K562 (cell line): ENCODE results near the gene CCDC141. TPM values are rescaled to one million over a fixed set of nuclear protein-coding genes. Genes with fewer than 3 reads are reported as not detected.

ENCODE experiments used
- ATAC-seq: fragments of 200-7000 bp; cut with Tn5 transposase; 3 replicates; pipeline ENCODE4 v1.9.1; 2020; ENCODE audit warnings: moderate library complexity
- BruUV-seq: library from RNA; stranded (reverse); fragments of 400-500 nt; replicated peaks from 2 replicates; lab custom pipeline; 2021; lab: Mats Ljungman, UMichigan
- CTCF ChIA-PET: fragments of 300-600 bp; formaldehyde crosslinking; extraction: SDS; loops from one replicate; lab custom pipeline; 2021; ENCODE audit warnings: low intra/inter-chr PET ratio; lab: Yijun Ruan, JAX
- POLR2A ChIA-PET: fragments of 300-600, 350-650 bp; sonication (Branson Sonifier 250); formaldehyde crosslinking; extraction: SDS; loops from one replicate; lab custom pipeline; 2021; ENCODE audit warnings: antibody characterized with exemption, inconsistent platforms; lab: Yijun Ruan, JAX
- DNase-seq, 4 experiments: peaks; one replicate each; pipeline versions ENCODE4 v3.0.0 to v3.0.0-alpha.2; 2011 to 2018; ENCODE audit warnings: low spot score in 3 of 4, mixed read lengths in 3 of 4; ENCODE audit errors: extremely low read depth in 1 of 4
- FAIRE-seq: peaks from 2 replicates; lab custom pipeline; 2011; peaks lifted over from hg19 to GRCh38; lab: Jason Lieb, UNC
- H2AFZ ChIP-seq: 2 replicates; pipeline ENCODE4 v1.6.0; 2011; ENCODE audit warnings: low read depth, low read length, control low read depth, inconsistent platforms
- H3K27ac ChIP-seq: fragments of 200-600 bp; 3 replicates; pipeline ENCODE4 v1.8.0; 2011; ENCODE audit warnings: low read depth, mild to moderate bottlenecking, control low read depth, inconsistent platforms, low read length, moderate library complexity, mixed read lengths; ENCODE audit errors: extremely low read depth
- H3K27me3 ChIP-seq, 2 experiments: fragments of 300-600 bp in 1 of 2; 2 replicates in 1 of 2; 3 replicates in 1 of 2; pipeline versions ENCODE4 v1.6.0 to v1.8.0; 2011; ENCODE audit warnings: inconsistent platforms in 2 of 2, low read length in 2 of 2, mild to moderate bottlenecking in 1 of 2, mixed read lengths in 1 of 2, moderate library complexity in 1 of 2; ENCODE audit not compliant: control insufficient read depth in 2 of 2, insufficient read depth in 2 of 2
- H3K36me3 ChIP-seq: fragments of 300-600 bp; 3 replicates; pipeline ENCODE4 v1.8.0; 2011; ENCODE audit warnings: mild to moderate bottlenecking, low read length, inconsistent platforms; ENCODE audit not compliant: control insufficient read depth, insufficient read depth
- H3K4me1 ChIP-seq, 2 experiments: fragments of 200-600 bp in 1 of 2; replicated peaks in 1 of 2; 2 replicates in 1 of 2; 3 replicates in 1 of 2; pipeline versions ENCODE4 v1.5.1 to v1.8.0; 2011; ENCODE audit warnings: inconsistent platforms in 2 of 2, low read length in 2 of 2, mild to moderate bottlenecking in 1 of 2, mixed read lengths in 1 of 2, moderate library complexity in 1 of 2; ENCODE audit not compliant: control insufficient read depth in 2 of 2, insufficient read depth in 2 of 2
- H3K4me2 ChIP-seq: 2 replicates; pipeline ENCODE4 v1.6.1; 2011; ENCODE audit warnings: low read length, control low read depth, inconsistent platforms, mixed read lengths; ENCODE audit not compliant: insufficient read depth
- H3K4me3 ChIP-seq: fragments of 200-600 bp; sonication (generic), shearing (Covaris generic); 2 replicates; pipeline ENCODE4 v1.5.1; 2016; ENCODE audit warnings: control low read depth, inconsistent platforms
- H3K79me2 ChIP-seq: fragments of 200-600 bp; 3 replicates; pipeline ENCODE4 v1.8.0; 2011; ENCODE audit warnings: low read length, inconsistent platforms; ENCODE audit not compliant: control insufficient read depth, insufficient read depth
- H3K9ac ChIP-seq, 2 experiments: 2 replicates each; pipeline versions ENCODE4 v1.6.0 to v1.6.1; 2011; ENCODE audit warnings: low read depth in 2 of 2, low read length in 2 of 2, control low read depth in 1 of 2, inconsistent platforms in 1 of 2, mild to moderate bottlenecking in 1 of 2, mixed read lengths in 1 of 2; ENCODE audit not compliant: insufficient read depth in 1 of 2
- H3K9me1 ChIP-seq: one replicate; pipeline ENCODE4 v1.6.0; 2011; ENCODE audit warnings: inconsistent platforms, mild to moderate bottlenecking, low read length, moderate library complexity; ENCODE audit not compliant: control insufficient read depth, insufficient read depth
- H3K9me3 ChIP-seq: replicated peaks from 2 replicates; pipeline ENCODE4 v1.5.1; 2011; ENCODE audit warnings: low read depth, low read length, inconsistent platforms; ENCODE audit not compliant: control insufficient read depth, insufficient read depth
- H4K20me1 ChIP-seq: replicated peaks from 2 replicates; pipeline ENCODE4 v1.6.1; 2011; ENCODE audit warnings: low read length, inconsistent platforms, mixed read lengths; ENCODE audit not compliant: control insufficient read depth, insufficient read depth
- BHLHE40 ChIP-seq: IDR thresholded peaks from 2 replicates; pipeline ENCODE4 v1.6.1; 2011; ENCODE audit warnings: low read length, improper control_type of control experiment
- DPF2 ChIP-seq: fragments of 450-650 bp; IDR thresholded peaks from 2 replicates; pipeline ENCODE4 v1.6.1; 2016
- EZH2 ChIP-seq: IDR thresholded peaks from 2 replicates; pipeline ENCODE4 v1.6.1; 2012; ENCODE audit warnings: low read depth, mild to moderate bottlenecking, inconsistent platforms, low read length, borderline replicate concordance
- MTF1 ChIP-seq: fragments of 250-450 bp; sonication (Bioruptor Pico); IDR thresholded peaks from 2 replicates; pipeline ENCODE4 v1.9.0; 2021; ENCODE audit warnings: moderate library complexity, mild to moderate bottlenecking, inconsistent platforms, borderline replicate concordance
- NCOA6 ChIP-seq: fragments of 450-650 bp; IDR thresholded peaks from 2 replicates; pipeline ENCODE4 v1.6.1; 2017; ENCODE audit warnings: mild to moderate bottlenecking
- PCBP2 ChIP-seq: fragments of 200-400 bp; formaldehyde crosslinking; IDR thresholded peaks from 2 replicates; pipeline ENCODE4 v1.6.1; 2018; ENCODE audit warnings: low read length, low read depth, mild to moderate bottlenecking, moderate library complexity; ENCODE audit not compliant: poor library complexity, severe bottlenecking
- POLR2AphosphoS5 ChIP-seq: IDR thresholded peaks from 2 replicates; pipeline ENCODE4 v1.6.1; 2011; ENCODE audit warnings: mild to moderate bottlenecking, low read depth, low read length, moderate library complexity; ENCODE audit not compliant: control insufficient read depth, insufficient read depth
- RCOR1 ChIP-seq, 2 experiments: IDR thresholded peaks; 2 replicates each; pipeline ENCODE4 v1.6.1; 2012; ENCODE audit warnings: low read depth in 2 of 2, low read length in 2 of 2, borderline replicate concordance in 1 of 2, improper control_type of control experiment in 1 of 2
- SPI1 ChIP-seq: IDR thresholded peaks from 2 replicates; pipeline ENCODE4 v1.6.1; 2011; ENCODE audit warnings: low read depth, low read length, control low read depth, borderline replicate concordance
- SREBF2 ChIP-seq: sonication (generic); formaldehyde crosslinking; IDR thresholded peaks from 2 replicates; pipeline ENCODE4 v1.4.0; 2020; ENCODE audit warnings: mild to moderate bottlenecking, missing genetic modification reagents
- TBL1XR1 ChIP-seq, 2 experiments: IDR thresholded peaks; 2 replicates each; pipeline ENCODE4 v1.6.1; 2012; ENCODE audit warnings: improper control_type of control experiment in 2 of 2, low read length in 2 of 2, mild to moderate bottlenecking in 1 of 2
- ZNF12 ChIP-seq: sonication (generic); formaldehyde crosslinking; IDR thresholded peaks from 2 replicates; pipeline ENCODE4 v1.4.0; 2020; ENCODE audit warnings: mild to moderate bottlenecking, missing genetic modification reagents
- ZNF282 ChIP-seq: sonication (generic); formaldehyde crosslinking; IDR thresholded peaks from 2 replicates; pipeline ENCODE4 v1.8.1; 2023; ENCODE audit warnings: missing genetic modification reagents
- ZNF445 ChIP-seq: fragments of 250-450 bp; sonication (Bioruptor Pico); IDR thresholded peaks from 2 replicates; pipeline ENCODE4 v1.4.0; 2020; ENCODE audit warnings: low read depth, mild to moderate bottlenecking, moderate library complexity
- ZNF75A ChIP-seq: fragments of 450-650 bp; formaldehyde crosslinking; IDR thresholded peaks from 2 replicates; pipeline ENCODE4 v1.4.0; 2020; ENCODE audit warnings: mild to moderate bottlenecking
- WGBS: fragments of 100-300 bp; shearing (Covaris generic); methylation state at CpG from one replicate; pipeline ENCODE4 v1.1.6; 2016; ENCODE audit warnings: low coverage, mixed read lengths; ENCODE audit not compliant: insufficient coverage; ENCODE audit errors: missing lambda C conversion rate; 5-methylcytosine and 5-hydroxymethylcytosine counted together
- in situ Hi-C: fragments of 300-500 bp; cut with MboI; formaldehyde crosslinking; loops from 4 replicates; pipeline ENCODE4 v1.15.0; 2018; ENCODE audit warnings: inconsistent platforms, mixed read lengths
- intact Hi-C: fragments of 100-400 bp; cut with micrococcal nuclease; formaldehyde crosslinking; loops from 2 replicates; pipeline ENCODE4 v1.14.2; 2022
- polyA plus RNA-seq, 8 experiments: library from polyadenylated mRNA; depleted of rRNA in 4 of 8; stranded (reverse) in 5 of 8; unstranded in 3 of 8; fragments of >200 nt; fragmentation: Nextera tagmentation in 2 of 8; fragmentation: Illumina TruSeq in 1 of 8; extraction: Ambion mirVana in 2 of 8; extraction: Trizol in 1 of 8; gene quantifications; 2 replicates each; pipeline versions ENCODE4 v1.2.1 to v1.2.3, GENCODE V29; 2011 to 2014; ENCODE audit warnings: inconsistent platforms in 1 of 8, missing spikeins in 1 of 8
- total RNA-seq, 7 experiments: library from RNA; depleted of rRNA in 6 of 7; stranded (reverse); fragments of >200 nt in 6 of 7; fragmentation: Illumina TruSeq in 2 of 7; extraction: Trizol in 2 of 7; gene quantifications; 2 replicates each; pipeline versions ENCODE4 v1.2.1 to v1.2.3, GENCODE V29; 2011 to 2021; ENCODE audit warnings: low replicate concordance in 1 of 7
- TF ChIP-seq, protein P1 (sequence below): fragments of 250-450 bp; sonication (Bioruptor Pico); IDR thresholded peaks from 2 replicates; pipeline ENCODE4 v1.4.0; 2020; ENCODE audit warnings: mild to moderate bottlenecking, moderate library complexity, borderline replicate concordance

Gene CCDC141
- total and polyA plus RNA-seq, 9 of the 15 experiments (the other 6 are each of a cell fraction or from before 2014, with no cell fraction given) = 0.09 TPM; not detected in 8

DNA sequence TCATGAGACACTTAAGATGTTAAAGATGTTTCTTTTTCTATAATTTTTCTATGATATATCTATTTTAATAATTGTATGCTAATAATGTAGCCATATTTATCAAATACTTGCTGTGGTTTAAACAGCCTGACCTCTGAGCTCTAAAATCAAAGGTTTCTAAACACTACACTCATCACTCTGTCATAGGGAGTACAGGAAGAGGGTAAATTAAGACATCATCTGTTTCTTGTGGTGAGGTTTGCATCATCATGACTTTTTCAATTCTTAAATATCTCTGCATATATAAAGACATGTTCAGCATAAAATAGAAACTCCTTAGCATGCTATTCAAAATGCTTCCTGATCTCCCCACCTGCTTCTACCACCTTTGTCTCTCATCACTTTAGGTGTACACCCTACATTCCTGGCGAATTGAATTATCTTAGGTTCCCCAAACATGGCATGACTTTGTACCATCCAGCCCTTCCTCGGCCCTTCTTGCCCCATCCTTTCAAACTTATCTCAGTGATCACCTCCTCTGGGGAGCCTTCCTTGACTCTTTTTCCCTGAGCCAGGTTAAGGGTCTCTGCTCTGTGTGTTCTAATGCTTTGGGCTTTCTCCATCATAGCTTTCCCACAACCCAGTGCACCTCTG, 137.4 kb downstream of the CCDC141 start (continued):
- TF ChIP-seq, protein P1, sequence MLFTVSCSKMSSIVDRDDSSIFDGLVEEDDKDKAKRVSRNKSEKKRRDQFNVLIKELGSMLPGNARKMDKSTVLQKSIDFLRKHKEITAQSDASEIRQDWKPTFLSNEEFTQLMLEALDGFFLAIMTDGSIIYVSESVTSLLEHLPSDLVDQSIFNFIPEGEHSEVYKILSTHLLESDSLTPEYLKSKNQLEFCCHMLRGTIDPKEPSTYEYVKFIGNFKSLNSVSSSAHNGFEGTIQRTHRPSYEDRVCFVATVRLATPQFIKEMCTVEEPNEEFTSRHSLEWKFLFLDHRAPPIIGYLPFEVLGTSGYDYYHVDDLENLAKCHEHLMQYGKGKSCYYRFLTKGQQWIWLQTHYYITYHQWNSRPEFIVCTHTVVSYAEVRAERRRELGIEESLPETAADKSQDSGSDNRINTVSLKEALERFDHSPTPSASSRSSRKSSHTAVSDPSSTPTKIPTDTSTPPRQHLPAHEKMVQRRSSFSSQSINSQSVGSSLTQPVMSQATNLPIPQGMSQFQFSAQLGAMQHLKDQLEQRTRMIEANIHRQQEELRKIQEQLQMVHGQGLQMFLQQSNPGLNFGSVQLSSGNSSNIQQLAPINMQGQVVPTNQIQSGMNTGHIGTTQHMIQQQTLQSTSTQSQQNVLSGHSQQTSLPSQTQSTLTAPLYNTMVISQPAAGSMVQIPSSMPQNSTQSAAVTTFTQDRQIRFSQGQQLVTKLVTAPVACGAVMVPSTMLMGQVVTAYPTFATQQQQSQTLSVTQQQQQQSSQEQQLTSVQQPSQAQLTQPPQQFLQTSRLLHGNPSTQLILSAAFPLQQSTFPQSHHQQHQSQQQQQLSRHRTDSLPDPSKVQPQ (CRISPR knock-in tag) = no peak
- no peak for TF ChIP-seq ZNF282
- TF ChIP-seq ZNF75A (CRISPR knock-in tag) = no peak
- no peak for TF ChIP-seq MTF1 (CRISPR knock-in tag)

DNA sequence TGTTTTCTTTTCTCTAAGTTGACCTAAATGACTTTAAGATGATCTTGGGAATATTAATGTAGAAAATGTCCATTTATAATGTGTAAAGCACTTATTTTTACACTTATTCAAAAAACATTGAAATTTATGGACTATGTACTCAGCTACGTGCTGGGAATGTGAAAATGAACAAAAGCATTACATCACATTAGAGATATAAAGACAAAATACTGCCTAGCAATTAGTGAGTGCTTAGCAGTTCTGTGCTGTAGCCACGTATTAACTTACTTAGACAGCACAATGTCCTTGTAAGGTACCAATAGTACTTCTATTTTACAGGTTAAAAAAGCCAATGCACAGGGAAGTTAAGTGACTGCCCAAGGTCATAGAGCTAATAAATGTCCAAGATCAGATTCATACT, 138.9 kb downstream of the CCDC141 start:
- FAIRE-seq (no peak), DNase-seq (no peak), ATAC-seq (no peak)
- H3K36me3 ChIP-seq = no peaks in the 10 kb centered on the region
- H3K27ac ChIP-seq = no peak overlapping the region
- ChIA-PET CTCF (no interaction called here), POLR2A (interaction anchor here (1.3 to 1.9 kb wide), 2 partner anchors 10 kb away, joined by 3 to 5 read pairs; no protein-coding TSS in a partner anchor)
- H2AFZ ChIP-seq = no peak overlapping the region
- WGBS = 4% methylated on average over 2 of the region's 2 CpGs
- H3K9me3 ChIP-seq = no peaks in the 10 kb centered on the region
- BruUV-seq = no TSS peak
- H3K9ac ChIP-seq = no peak overlapping the region
- no peaks in the 10 kb centered on the region for H4K20me1 ChIP-seq
- no peak overlapping the region for H3K4me3 ChIP-seq
- intact Hi-C loops (loop anchor here (5.0 to 10.0 kb wide), 2 partner anchors 799 to 834 kb away; partner anchors contain the start of gene RBM45), in situ Hi-C loops (loop anchor here (10.0 kb wide), 2 partner anchors 116 to 796 kb away; partner anchors contain the start of gene RBM45)
- H3K4me2 ChIP-seq = no peak overlapping the region
- H3K27me3 ChIP-seq = no peaks in the 10 kb centered on the region
- H3K79me2 ChIP-seq = no peaks in the 10 kb centered on the region
- H3K9me1 ChIP-seq = no peaks in the 10 kb centered on the region
- H3K4me1 ChIP-seq = no peaks in the 10 kb centered on the region
- TF ChIP-seq RCOR1 (IDR thresholded peaks at IDR 0.05; ENCODE audit: borderline replicate concordance in 1 of 2, low read depth in 2 of 2, low read length in 2 of 2) (no peak), TBL1XR1 (IDR thresholded peaks at IDR 0.05; ENCODE audit: low read length in 2 of 2) (no peak), POLR2AphosphoS5 (no peak), SPI1 (no peak), DPF2 (no peak), SREBF2 (CRISPR knock-in tag) (no peak), NCOA6 (no peak), BHLHE40 (no peak), ZNF445 (no peak), EZH2 (no peak), PCBP2 (no peak), ZNF12 (CRISPR knock-in tag) (no peak)
